ENCODE measurements around the gene PUM2. TPM values are rescaled to one million over a fixed set of nuclear protein-coding genes. Genes with fewer than 3 reads are reported as not detected.

The PUM2 gene
- total and polyA plus RNA-seq, 2 of the 13 experiments (the other 11 are each of a cell fraction or from before 2014, with no cell fraction given) = 69.6 to 69.8 TPM

DNA sequence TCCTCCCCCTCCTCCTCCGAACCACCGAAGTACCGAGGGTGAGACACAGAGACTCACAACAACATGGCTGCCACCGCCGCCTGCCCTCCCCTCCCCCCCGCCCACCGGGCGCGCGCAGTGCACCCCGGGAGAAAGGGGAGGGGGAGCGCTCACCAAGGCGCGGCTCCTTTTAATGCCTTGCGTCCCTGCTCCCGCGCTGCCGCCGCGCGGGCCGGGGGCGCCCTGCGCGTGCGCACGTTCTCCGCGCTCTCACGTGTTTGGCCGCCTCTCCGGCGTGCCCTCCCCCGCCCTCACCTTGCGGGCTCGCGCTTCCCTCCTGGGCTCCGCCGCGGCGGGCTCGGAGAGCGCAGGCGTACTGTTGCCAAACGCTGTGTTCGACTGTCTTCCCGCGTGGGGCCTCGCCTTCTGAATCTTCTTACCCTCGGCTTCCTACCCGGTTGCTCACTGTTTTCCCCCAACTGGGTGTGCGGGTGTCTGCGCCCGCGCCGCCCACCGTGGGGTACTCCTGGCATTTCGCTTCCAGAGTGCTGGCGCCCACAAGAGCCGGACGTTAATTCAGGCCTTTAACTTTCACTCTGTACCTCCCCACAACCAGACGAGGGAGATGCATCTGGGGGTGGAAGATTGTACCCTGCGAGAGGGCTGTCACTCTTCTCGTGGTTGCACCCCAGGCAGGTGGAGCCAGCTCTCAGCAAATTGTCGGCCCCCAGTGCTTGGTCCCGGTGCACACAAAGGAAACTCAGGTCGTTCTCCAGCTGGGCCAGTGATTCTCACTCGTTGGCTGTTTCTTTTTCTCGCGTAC lies at the start of gene PUM2 (continued):
- peak; percentile 49; the same call in 1 of the 2 replicates for TF ChIP-seq NAIF1 (CRISPR knock-in tag; IDR thresholded peaks at IDR 0.05; ENCODE audit: borderline replicate concordance)
- peak; percentile 91; the same call in 1 of the 2 replicates for TF ChIP-seq ZNF101 (CRISPR knock-in tag; IDR thresholded peaks at IDR 0.05; ENCODE audit: borderline replicate concordance, low read depth)
- TF ChIP-seq HNRNPUL1 (IDR thresholded peaks at IDR 0.05; ENCODE audit: low read depth, low read length) = no peak
- TF ChIP-seq, protein P1, sequence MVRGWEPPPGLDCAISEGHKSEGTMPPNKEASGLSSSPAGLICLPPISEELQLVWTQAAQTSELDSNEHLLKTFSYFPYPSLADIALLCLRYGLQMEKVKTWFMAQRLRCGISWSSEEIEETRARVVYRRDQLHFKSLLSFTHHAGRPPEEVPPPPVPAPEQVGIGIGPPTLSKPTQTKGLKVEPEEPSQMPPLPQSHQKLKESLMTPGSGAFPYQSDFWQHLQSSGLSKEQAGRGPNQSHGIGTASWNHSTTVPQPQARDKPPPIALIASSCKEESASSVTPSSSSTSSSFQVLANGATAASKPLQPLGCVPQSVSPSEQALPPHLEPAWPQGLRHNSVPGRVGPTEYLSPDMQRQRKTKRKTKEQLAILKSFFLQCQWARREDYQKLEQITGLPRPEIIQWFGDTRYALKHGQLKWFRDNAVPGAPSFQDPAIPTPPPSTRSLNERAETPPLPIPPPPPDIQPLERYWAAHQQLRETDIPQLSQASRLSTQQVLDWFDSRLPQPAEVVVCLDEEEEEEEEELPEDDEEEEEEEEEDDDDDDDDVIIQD (CRISPR knock-in tag; IDR thresholded peaks at IDR 0.05; ENCODE audit: low read depth) = no peak; the same call in 1 of the 2 replicates
- TF ChIP-seq ZNF879 (CRISPR knock-in tag; IDR thresholded peaks at IDR 0.05) = no peak; the same call in 1 of the 2 replicates
- TF ChIP-seq ZNF180 (CRISPR knock-in tag; IDR thresholded peaks at IDR 0.05; ENCODE audit: borderline replicate concordance, low read depth) = peak; percentile 91; the same call in 1 of the 2 replicates
- TF ChIP-seq, protein P2, sequence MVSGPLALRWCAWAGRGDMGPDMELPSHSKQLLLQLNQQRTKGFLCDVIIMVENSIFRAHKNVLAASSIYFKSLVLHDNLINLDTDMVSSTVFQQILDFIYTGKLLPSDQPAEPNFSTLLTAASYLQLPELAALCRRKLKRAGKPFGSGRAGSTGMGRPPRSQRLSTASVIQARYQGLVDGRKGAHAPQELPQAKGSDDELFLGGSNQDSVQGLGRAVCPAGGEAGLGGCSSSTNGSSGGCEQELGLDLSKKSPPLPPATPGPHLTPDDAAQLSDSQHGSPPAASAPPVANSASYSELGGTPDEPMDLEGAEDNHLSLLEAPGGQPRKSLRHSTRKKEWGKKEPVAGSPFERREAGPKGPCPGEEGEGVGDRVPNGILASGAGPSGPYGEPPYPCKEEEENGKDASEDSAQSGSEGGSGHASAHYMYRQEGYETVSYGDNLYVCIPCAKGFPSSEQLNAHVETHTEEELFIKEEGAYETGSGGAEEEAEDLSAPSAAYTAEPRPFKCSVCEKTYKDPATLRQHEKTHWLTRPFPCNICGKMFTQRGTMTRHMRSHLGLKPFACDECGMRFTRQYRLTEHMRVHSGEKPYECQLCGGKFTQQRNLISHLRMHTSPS (CRISPR knock-in tag; IDR thresholded peaks at IDR 0.05; ENCODE audit: low read depth) = peak; percentile 59; the same call in 1 of the 2 replicates
- TF ChIP-seq ZSCAN31 (CRISPR knock-in tag; IDR thresholded peaks at IDR 0.05; ENCODE audit: low read depth) = peak; percentile 96
- TF ChIP-seq MAFK (conservative IDR thresholded peaks at IDR 0.05 in 1 of 2, IDR thresholded peaks at IDR 0.05 in 1 of 2; ENCODE audit: low read length in 2 of 2) = no peak
- TF ChIP-seq POLR2AphosphoS5 (IDR thresholded peaks at IDR 0.05; ENCODE audit: low read depth, low read length) = peak; percentile 79
- TF ChIP-seq, protein P3, sequence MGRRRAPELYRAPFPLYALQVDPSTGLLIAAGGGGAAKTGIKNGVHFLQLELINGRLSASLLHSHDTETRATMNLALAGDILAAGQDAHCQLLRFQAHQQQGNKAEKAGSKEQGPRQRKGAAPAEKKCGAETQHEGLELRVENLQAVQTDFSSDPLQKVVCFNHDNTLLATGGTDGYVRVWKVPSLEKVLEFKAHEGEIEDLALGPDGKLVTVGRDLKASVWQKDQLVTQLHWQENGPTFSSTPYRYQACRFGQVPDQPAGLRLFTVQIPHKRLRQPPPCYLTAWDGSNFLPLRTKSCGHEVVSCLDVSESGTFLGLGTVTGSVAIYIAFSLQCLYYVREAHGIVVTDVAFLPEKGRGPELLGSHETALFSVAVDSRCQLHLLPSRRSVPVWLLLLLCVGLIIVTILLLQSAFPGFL (CRISPR knock-in tag; IDR thresholded peaks at IDR 0.05) = peak; percentile 93; the same call in 1 of the 2 replicates
- TF ChIP-seq AHR (CRISPR knock-in tag; IDR thresholded peaks at IDR 0.05) = peak; percentile 74
- TF ChIP-seq, protein P4, sequence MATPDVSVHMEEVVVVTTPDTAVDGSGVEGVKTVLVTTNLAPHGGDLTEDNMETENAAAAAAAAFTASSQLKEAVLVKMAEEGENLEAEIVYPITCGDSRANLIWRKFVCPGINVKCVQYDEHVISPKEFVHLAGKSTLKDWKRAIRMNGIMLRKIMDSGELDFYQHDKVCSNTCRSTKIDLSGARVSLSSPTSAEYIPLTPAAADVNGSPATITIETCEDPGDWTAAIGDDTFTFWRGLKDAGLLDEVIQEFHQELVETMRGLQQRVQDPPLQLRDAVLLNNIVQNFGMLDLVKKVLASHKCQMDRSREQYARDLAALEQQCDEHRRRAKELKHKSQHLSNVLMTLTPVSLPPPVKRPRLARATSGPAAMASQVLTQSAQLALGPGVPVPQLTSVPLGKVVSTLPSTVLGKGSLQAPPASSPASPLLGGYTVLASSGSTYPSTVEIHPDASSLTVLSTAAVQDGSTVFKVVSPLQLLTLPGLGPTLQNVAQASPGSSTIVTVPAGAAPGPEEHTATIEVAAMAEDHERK (CRISPR knock-in tag; IDR thresholded peaks at IDR 0.05; ENCODE audit: low read depth) = peak; percentile 96
- TF ChIP-seq, protein P5, sequence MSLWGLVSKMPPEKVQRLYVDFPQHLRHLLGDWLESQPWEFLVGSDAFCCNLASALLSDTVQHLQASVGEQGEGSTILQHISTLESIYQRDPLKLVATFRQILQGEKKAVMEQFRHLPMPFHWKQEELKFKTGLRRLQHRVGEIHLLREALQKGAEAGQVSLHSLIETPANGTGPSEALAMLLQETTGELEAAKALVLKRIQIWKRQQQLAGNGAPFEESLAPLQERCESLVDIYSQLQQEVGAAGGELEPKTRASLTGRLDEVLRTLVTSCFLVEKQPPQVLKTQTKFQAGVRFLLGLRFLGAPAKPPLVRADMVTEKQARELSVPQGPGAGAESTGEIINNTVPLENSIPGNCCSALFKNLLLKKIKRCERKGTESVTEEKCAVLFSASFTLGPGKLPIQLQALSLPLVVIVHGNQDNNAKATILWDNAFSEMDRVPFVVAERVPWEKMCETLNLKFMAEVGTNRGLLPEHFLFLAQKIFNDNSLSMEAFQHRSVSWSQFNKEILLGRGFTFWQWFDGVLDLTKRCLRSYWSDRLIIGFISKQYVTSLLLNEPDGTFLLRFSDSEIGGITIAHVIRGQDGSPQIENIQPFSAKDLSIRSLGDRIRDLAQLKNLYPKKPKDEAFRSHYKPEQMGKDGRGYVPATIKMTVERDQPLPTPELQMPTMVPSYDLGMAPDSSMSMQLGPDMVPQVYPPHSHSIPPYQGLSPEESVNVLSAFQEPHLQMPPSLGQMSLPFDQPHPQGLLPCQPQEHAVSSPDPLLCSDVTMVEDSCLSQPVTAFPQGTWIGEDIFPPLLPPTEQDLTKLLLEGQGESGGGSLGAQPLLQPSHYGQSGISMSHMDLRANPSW (CRISPR knock-in tag; IDR thresholded peaks at IDR 0.05; ENCODE audit: borderline replicate concordance) = peak; percentile 84
- no peak for TF ChIP-seq HNRNPK (IDR thresholded peaks at IDR 0.05; ENCODE audit: low read depth, low read length, poor library complexity, severe bottlenecking)
- TF ChIP-seq ZFP36L1 (CRISPR knock-in tag; IDR thresholded peaks at IDR 0.05) = peak; percentile 91; the same call in 1 of the 2 replicates
